ENCODE data around the gene CREM. TPM values are rescaled to one million over a fixed set of nuclear protein-coding genes. Genes with fewer than 3 reads are reported as not detected.

The CREM gene
- total RNA-seq, 2 experiments from 2014 or later = 65.7 to 67.0 TPM

DNA sequence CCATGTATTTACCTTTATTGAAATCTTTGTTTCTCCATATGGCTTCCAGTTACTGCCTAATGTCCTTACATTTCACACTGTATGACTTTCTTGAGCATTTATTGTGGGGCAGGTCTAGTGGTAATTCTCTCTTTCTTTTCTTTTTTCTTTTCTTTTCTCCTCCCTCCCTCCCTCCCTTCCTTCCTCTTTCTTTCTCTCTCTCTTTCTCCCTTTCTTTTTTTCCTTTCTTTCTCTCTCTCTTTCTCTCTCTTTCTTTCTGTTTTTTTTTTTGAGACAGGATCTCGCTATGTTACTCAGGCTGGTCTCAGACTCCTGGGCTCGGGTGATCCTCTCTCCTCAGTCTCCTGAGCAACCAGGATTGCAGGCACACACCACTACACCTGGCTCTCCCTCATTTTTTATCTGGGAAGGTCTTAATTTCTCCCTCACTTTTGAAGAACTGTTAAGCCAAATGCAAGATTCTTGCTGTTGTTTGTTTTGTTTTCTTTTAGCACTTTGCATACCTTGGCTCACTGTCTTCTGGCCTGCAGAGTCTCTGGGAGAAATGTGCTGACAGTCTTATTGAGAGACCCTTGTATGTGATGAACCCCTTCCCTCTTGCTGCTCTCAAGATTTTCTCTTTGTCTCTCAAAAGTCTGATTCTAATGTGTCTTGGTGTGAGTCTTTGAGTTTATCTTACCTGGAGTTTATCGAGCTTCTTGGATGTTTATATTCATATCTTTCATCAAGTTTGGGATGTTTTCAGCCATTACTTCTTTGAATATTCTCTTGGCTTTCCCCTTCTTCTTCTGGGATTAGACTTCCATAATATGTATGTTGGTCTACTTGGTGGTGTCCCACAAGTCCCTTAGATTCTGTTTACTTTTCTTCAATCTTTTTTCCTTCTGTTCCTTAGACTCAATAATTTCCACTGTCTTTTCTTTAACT is 130.7 kb downstream of the CREM start:
- TF ChIP-seq, protein P1, sequence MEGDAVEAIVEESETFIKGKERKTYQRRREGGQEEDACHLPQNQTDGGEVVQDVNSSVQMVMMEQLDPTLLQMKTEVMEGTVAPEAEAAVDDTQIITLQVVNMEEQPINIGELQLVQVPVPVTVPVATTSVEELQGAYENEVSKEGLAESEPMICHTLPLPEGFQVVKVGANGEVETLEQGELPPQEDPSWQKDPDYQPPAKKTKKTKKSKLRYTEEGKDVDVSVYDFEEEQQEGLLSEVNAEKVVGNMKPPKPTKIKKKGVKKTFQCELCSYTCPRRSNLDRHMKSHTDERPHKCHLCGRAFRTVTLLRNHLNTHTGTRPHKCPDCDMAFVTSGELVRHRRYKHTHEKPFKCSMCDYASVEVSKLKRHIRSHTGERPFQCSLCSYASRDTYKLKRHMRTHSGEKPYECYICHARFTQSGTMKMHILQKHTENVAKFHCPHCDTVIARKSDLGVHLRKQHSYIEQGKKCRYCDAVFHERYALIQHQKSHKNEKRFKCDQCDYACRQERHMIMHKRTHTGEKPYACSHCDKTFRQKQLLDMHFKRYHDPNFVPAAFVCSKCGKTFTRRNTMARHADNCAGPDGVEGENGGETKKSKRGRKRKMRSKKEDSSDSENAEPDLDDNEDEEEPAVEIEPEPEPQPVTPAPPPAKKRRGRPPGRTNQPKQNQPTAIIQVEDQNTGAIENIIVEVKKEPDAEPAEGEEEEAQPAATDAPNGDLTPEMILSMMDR (IDR thresholded peaks at IDR 0.05) = no peak
- ChIA-PET CTCF (no interaction called here), POLR2A (no interaction called here)
- H3K9me3 ChIP-seq (ENCODE audit: control insufficient read depth in 1 of 2, insufficient read depth in 1 of 2, low read length in 2 of 2) = peaks cover 3 to 12% of the 10 kb centered on the region in 2 experiments
- H3K27me3 Mint-ChIP-seq = peaks cover 4% of the 10 kb centered on the region
- H3K4me3 ChIP-seq (ENCODE audit: low read length) = no peak overlapping the region
- no peaks in the 10 kb centered on the region for H3K4me1 ChIP-seq (ENCODE audit: insufficient read depth, low read length)
- no peak overlapping the region for H3K27ac ChIP-seq (ENCODE audit: low read depth in 1 of 2, low read length in 2 of 2)
- no peaks in the 10 kb centered on the region for H3K4me1 Mint-ChIP-seq (ENCODE audit: low read depth)
- H3K4me3 Mint-ChIP-seq = no peak overlapping the region
- intact Hi-C loops (cut with DNase I, micrococcal nuclease) = loop anchor here in 1 of 2 experiments (10.0 kb wide), 1 partner anchor 237 kb away; no protein-coding TSS in a partner anchor
- DNase-seq = no peak
- no peaks in the 10 kb centered on the region for H3K36me3 ChIP-seq (ENCODE audit: insufficient read depth, low read length)
- no peaks in the 10 kb centered on the region for H3K36me3 Mint-ChIP-seq (ENCODE audit: low read depth)
- peaks cover 6% of the 10 kb centered on the region for H3K9me3 Mint-ChIP-seq
- ATAC-seq (ENCODE audit: poor library complexity) = no peak
- H3K27me3 ChIP-seq (ENCODE audit: control insufficient read depth in 1 of 2, insufficient read depth in 2 of 2, low read length in 2 of 2) = peaks cover 0 to 2% of the 10 kb centered on the region in 2 experiments
- H3K27ac Mint-ChIP-seq = no peak overlapping the region

- no peak for ATAC-seq (ENCODE audit: poor library complexity)
- Mint-ChIP-seq H3K27me3 (peaks cover 4% of the 10 kb centered on the region), H3K4me1 (ENCODE audit: low read depth) (no peaks in the 10 kb centered on the region), H3K4me3 (no peak overlapping the region), H3K27ac (no peak overlapping the region), H3K9me3 (peaks cover 6% of the 10 kb centered on the region), H3K36me3 (ENCODE audit: low read depth) (no peaks in the 10 kb centered on the region)
- intact Hi-C loops (cut with DNase I, micrococcal nuclease) = loop anchor here in 1 of 2 experiments (10.0 kb wide), 1 partner anchor 235 kb away; no protein-coding TSS in a partner anchor
- ChIA-PET POLR2A (no interaction called here), CTCF (no interaction called here)
- no peaks in the 10 kb centered on the region for H3K4me1 ChIP-seq (ENCODE audit: insufficient read depth, low read length)
- no peaks in the 10 kb centered on the region for H3K36me3 ChIP-seq (ENCODE audit: insufficient read depth, low read length)
- no peak overlapping the region for H3K4me3 ChIP-seq (ENCODE audit: low read length)
- H3K27ac ChIP-seq (ENCODE audit: low read depth in 1 of 2, low read length in 2 of 2) = no peak overlapping the region
- H3K9me3 ChIP-seq (ENCODE audit: control insufficient read depth in 1 of 2, insufficient read depth in 1 of 2, low read length in 2 of 2) = peaks cover 3 to 12% of the 10 kb centered on the region in 2 experiments
- TF ChIP-seq, protein P1 (IDR thresholded peaks at IDR 0.05) = no peak
- DNase-seq = no peak
- H3K27me3 ChIP-seq (ENCODE audit: control insufficient read depth in 1 of 2, insufficient read depth in 2 of 2, low read length in 2 of 2) = peaks cover 0 to 2% of the 10 kb centered on the region in 2 experiments
Measured at GRCh38 chr10:35259769-35260397, 133.2 kb downstream of the CREM start.

- H3K9me3 Mint-ChIP-seq = peaks cover 5% of the 10 kb centered on the region
- no peaks in the 10 kb centered on the region for H3K4me1 Mint-ChIP-seq (ENCODE audit: low read depth)
- no peak overlapping the region for H3K4me3 Mint-ChIP-seq
- H3K27ac Mint-ChIP-seq = no peak overlapping the region
- CTCF ChIA-PET = interaction anchor here (0.8 to 1.1 kb wide), 2 partner anchors 9 to 19 kb away, joined by 3 read pairs; no protein-coding TSS in a partner anchor
- H3K4me3 ChIP-seq (ENCODE audit: low read length) = no peak overlapping the region
- no peaks in the 10 kb centered on the region for H3K36me3 Mint-ChIP-seq (ENCODE audit: low read depth)
- H3K4me1 ChIP-seq (ENCODE audit: insufficient read depth, low read length) = no peaks in the 10 kb centered on the region
- peaks cover 0 to 8% of the 10 kb centered on the region in 2 experiments for H3K9me3 ChIP-seq (ENCODE audit: control insufficient read depth in 1 of 2, insufficient read depth in 1 of 2, low read length in 2 of 2)
- TF ChIP-seq, protein P1 (IDR thresholded peaks at IDR 0.05) = no peak
- no peak for ATAC-seq (ENCODE audit: poor library complexity)
- no peak for DNase-seq
- intact Hi-C loops (cut with DNase I, micrococcal nuclease) = no loop called here
- POLR2A ChIA-PET = no interaction called here
- H3K27ac ChIP-seq (ENCODE audit: low read depth in 1 of 2, low read length in 2 of 2) = no peak overlapping the region
- peaks cover 0 to 2% of the 10 kb centered on the region in 2 experiments for H3K27me3 ChIP-seq (ENCODE audit: control insufficient read depth in 1 of 2, insufficient read depth in 2 of 2, low read length in 2 of 2)
- no peaks in the 10 kb centered on the region for H3K36me3 ChIP-seq (ENCODE audit: insufficient read depth, low read length)
- H3K27me3 Mint-ChIP-seq = peaks cover 4% of the 10 kb centered on the region
Measured at GRCh38 chr10:35262436-35262835, 135.8 kb downstream of the CREM start.

Small RNA genes lying within 50 kb of the gene (microRNA-seq; reads per million reads assigned to microRNA genes)
- gene MIR3611 (ENCODE audit: borderline microRNAs expressed, borderline replicate concordance) = 15.9 reads per million, percentile 46 among the genes with 10 or more reads in this experiment

Other genes starting within 250 kb of the CREM start
- 10 to 100 TPM; 30.1 to 32.4 TPM for gene CUL2, start 36.5 kb upstream of the CREM start, total RNA-seq
- 10 to 100 TPM; 64.9 to 66.9 TPM for gene CCNY, start 209.7 kb downstream of the CREM start, total RNA-seq